ENCODE results near the gene WSB1.

Gene WSB1

DNA sequence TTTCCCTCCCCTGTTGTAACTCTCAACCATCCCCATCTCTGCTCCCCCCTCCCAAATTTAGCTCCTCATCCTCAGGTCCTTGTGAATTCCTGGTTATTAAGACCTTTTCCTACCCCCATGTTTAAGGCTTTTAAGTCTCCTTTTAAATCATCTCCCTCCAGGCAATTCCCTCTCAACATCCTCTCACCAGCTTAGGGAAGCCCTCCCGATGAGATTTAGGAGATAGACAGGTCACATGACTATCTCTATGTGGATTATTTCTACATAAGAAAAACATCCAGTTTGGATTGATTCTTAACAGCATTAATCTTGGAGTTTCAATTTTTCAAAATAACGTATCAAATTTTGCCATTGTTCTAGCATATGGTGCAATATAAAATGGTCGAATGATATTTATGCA lies 12.5 kb upstream of the WSB1 start:
- DNase-seq: no peak

GRCh38 chr17:27282054-27282551 lies 11.8 kb upstream of the WSB1 start:
- peak; percentile 86 for DNase-seq

DNA sequence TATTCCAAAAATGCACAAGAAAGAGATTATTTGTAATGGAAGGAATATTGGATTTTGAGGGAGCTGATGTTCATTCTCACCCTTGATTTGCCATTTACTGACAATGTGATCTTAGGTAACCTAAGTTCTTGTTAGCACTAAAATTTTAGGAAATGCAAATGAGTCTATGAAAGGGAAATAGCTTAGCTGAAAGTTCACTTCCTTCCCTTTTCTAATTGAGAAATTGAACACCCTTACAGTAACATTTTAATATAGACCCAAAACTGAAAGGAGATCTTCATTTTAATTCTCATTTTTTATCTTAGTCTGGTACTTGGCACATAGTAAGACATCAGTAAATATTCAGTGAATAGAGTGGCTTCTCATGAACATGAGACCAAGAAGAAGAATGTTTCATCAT lies 10.9 kb upstream of the WSB1 start:
- peak; percentile 73 for DNase-seq

- DNase-seq: no peak
These were observed 10.2 kb upstream of the WSB1 start for GRCh38 chr17:27283751-27284150.

GRCh38 chr17:27284811-27285415 lies 9.0 kb upstream of the WSB1 start:
- no peak for DNase-seq

DNA sequence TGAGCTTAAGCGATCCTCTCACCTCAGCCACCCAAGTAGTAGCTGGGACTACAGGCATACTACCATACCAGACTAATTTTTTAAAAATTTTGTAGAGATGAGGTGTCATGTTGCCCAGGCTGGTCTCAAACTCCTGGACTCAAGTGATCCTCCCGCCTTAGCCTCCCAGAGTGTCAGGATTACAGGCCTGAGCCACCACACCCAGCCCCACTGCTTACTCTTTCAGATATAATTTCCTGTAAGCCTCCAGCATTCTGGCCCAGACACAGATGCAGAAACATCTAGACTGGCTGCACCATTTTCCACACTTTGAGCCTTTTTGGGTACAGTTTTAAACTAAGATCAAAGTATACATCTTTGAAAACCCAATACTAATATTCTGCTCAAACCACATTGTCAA lies 8.4 kb upstream of the WSB1 start:
- no peak for DNase-seq

- DNase-seq: no peak
These were observed 5.7 kb upstream of the WSB1 start for GRCh38 chr17:27288183-27288582.

- DNase-seq: no peak
These were observed 4.1 kb upstream of the WSB1 start for GRCh38 chr17:27289856-27290255.

DNA sequence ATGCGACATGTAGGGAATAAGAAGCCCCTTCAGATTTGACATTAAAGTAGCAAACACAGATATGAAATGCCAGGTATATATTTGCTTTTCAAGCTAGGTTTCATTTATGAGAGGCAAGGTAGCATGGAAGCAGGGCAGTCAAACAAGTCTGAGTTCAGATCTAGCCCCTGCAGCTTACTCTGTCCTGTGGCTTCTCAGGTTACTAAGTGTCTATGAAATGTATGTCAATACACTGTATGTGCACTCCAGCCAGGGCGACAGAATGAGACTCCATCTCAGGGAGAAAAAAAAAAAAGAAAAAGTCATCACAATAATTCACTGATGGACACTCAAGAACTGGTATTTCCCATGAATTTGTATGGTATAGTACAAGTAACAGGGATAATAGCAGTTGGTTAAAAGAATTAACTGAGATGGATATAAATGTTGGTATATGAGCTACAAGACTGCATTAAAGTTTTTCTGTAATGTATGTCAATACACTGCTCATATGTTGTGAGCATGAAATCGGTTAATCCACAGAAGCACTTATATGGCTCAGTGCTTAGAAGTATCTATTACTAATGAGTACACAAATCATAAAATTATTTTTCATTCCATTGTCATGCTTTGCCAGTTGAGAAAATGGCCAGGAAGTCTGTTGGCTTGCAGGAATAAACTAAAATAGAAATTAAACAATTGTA lies 2.9 kb upstream of the WSB1 start:
- no peak for DNase-seq

- no peak for DNase-seq
These were observed 486 bp upstream of the WSB1 start for GRCh38 chr17:27293359-27293897.

GRCh38 chr17:27294689-27295630 lies 1.0 kb downstream of the WSB1 start:
- peak; percentile 90 for DNase-seq

DNA sequence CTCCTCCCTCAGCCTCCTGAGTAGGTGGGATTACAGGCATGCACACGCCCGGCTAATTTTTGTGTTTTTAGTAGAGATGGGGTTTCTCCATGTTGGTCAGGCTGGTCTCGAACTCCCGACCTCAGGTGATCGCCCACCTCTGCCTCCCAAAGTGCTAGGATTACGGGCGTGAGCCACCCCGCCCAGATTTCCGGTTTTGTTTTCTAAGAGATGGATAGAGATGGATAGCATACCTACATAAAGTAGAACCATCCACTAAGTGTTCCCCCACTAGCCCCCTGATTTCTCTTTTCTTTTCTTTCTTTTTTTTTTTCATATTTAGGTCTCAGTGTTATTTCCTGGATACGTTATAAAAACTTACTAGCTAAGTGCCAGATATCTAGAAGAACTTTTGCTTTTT lies 2.0 kb downstream of the WSB1 start:
- DNase-seq: no peak

GRCh38 chr17:27296428-27296979 lies 2.6 kb downstream of the WSB1 start:
- DNase-seq: peak; percentile 77

- DNase-seq: no peak
These were observed 5.6 kb downstream of the WSB1 start for GRCh38 chr17:27299384-27300049.

DNA sequence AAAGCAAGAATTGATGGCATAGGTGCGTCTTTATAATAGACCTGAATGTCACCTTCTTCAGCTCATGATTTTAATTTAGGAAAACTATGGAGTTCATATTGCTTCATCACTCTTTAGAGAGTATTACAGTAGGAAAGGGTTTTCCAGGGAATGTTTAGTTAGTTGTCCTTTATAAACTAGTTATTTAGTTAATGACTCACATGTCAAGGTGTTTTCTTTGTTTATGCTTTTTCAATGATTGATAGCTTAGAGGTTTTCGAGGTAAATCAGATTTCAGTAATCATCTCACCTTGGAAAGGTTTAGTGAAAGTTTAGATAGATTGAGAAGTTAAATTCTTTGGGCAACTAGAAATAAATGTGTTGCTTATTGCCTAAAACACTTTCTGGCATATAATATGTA lies 9.8 kb downstream of the WSB1 start:
- no peak for DNase-seq

GRCh38 chr17:27306276-27306835 lies 12.4 kb downstream of the WSB1 start:
- DNase-seq: no peak

DNA sequence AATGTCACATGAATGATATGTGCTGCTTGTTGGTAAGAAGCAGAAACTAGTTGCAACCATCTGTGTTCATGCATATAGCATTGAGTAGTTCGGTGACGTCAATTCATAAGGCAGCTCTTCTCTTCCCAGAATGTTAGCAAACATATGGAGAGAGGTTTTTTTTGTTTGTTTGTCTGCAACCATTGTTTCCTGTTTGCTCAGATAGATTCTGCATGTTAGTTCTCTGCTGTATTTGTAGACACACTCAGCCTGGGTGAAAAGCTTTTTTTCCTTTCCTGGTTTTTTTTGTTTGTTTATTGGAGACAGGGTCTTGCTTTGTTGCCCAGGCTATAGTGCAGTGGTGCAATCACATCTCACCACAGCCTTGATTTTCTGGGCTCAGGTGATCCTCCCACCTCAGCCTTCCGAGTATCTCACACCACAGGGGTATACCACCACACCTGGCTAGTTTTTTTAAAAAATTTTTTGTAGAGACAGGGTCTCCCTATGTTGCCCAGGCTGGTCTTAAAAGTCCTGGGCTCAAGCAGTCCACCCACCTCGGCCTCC lies 16.7 kb downstream of the WSB1 start:
- DNase-seq: no peak

GRCh38 chr17:27313301-27313700 lies 19.4 kb downstream of the WSB1 start:
- DNase-seq: no peak

DNA sequence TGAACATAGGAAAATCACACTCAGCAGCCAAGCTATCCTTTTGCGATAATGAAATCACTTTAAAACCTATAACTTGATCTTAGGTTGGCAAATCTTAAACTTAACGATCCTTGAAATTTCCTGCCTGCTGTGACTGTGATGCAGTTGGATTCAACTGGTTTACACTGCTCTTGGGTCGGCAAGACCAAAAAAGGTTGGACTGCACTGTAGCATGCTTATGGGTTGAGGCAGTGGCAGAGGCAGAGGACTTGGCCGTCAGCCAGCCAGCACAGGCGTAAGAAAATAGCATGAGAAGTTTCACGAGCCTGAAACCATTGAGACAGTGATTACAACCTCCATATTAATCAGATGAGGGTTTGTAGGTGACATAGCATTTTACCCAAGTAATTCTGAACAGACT lies 21.4 kb downstream of the WSB1 start:
- DNase-seq: no peak

DNA sequence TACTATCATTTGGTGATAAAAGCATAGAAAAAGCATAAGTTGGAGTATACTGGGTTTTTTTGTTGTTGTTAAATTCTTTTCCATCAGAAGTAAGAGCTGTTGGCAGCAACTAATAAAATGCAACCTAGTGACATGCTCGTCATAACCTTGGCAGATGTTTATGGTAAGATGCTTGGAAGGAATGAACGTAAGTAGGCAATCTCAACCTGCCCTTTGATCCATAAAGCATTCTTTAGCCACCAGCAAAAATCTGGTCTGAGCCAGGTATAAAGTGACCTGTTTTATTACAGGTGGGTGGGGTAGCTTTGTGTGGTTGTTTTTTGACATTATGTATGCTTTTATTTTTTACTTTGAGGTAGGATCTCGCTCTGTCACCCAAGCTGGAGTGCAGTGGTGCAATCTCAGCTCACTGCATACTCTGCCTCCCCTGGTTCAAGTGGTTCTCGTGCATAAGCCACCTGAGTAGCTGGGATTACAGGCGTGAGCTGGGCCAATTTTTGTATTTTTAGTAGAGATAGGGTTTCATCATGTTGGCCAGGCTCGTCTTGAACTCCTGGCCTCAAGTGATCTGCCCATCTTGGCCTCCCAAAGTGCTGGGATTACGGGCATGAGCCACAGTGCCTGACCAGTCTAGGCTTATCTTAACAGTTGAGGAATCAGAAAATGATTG lies 22.0 kb downstream of the WSB1 start:
- no peak for DNase-seq

GRCh38 chr17:27318228-27318627 lies 24.3 kb downstream of the WSB1 start:
- no peak for DNase-seq
